H1 (cell line): ENCODE results near the gene SMIM32. TPM values are rescaled to one million over a fixed set of nuclear protein-coding genes. Genes with fewer than 3 reads are reported as not detected.

Experiments used
- ATF2 ChIP-seq: IDR thresholded peaks from 2 replicates; pipeline ENCODE4 v1.6.1; 2012; ENCODE audit warnings: low read length, inconsistent platforms
- BRCA1 ChIP-seq: IDR thresholded peaks from 2 replicates; pipeline ENCODE4 v1.6.1; 2012; ENCODE audit warnings: low read depth, low read length, improper control_type of control experiment
- RXRA ChIP-seq: IDR thresholded peaks from 2 replicates; pipeline ENCODE4 v1.6.1; 2011; ENCODE audit warnings: low read depth, mild to moderate bottlenecking, low read length, moderate library complexity; ENCODE audit not compliant: insufficient read depth
- TAF7 ChIP-seq: optimal IDR thresholded peaks from 2 replicates; pipeline ENCODE3; 2011; ENCODE audit warnings: low read depth, mild to moderate bottlenecking, inconsistent platforms, low read length, moderate library complexity, borderline replicate concordance
- polyA plus RNA-seq, 7 experiments: library from polyadenylated mRNA; depleted of rRNA in 3 of 7; stranded (reverse) in 5 of 7; unstranded in 2 of 7; fragments of >200 nt in 5 of 7; fragments of 200-250 nt in 2 of 7; gene quantifications; 1 replicate in 5 of 7; 2 replicates in 1 of 7; 4 replicates in 1 of 7; pipeline versions ENCODE4 v1.2.1 to v1.2.3, GENCODE V29; 2011 to 2013; ENCODE audit warnings: missing spikeins in 2 of 7, mixed read lengths in 2 of 7
- total RNA-seq: library from RNA; stranded (reverse); fragmentation: NEBNext Ultra II Directional; extraction: Animal tissue kit (Norgen Biotek cat#: 25700); gene quantifications from 2 replicates; pipeline ENCODE4 v1.2.1, GENCODE V29; 2021

Gene SMIM32
- total and polyA plus RNA-seq, 2 of the 8 experiments (the other 6 are each of a cell fraction or from before 2014, with no cell fraction given): 0.09 to 0.22 TPM

- no peak for TF ChIP-seq ATF2
- TF ChIP-seq BRCA1: no peak
- TF ChIP-seq TAF7: no peak
- TF ChIP-seq RXRA: no peak
Measured at GRCh38 chr5:136146201-136146600, 46.8 kb downstream of the SMIM32 start (continued).
